K562 (cell line): ENCODE data around the gene MEGF9. TPM values are rescaled to one million over a fixed set of nuclear protein-coding genes. Genes with fewer than 3 reads are reported as not detected.

Source experiments
- ATAC-seq: fragments of 200-7000 bp; cut with Tn5 transposase; 3 replicates; pipeline ENCODE4 v1.9.1; 2020; ENCODE audit warnings: moderate library complexity
- BruUV-seq: library from RNA; stranded (reverse); fragments of 400-500 nt; replicated peaks from 2 replicates; lab custom pipeline; 2021; lab: Mats Ljungman, UMichigan
- CTCF ChIA-PET: fragments of 300-600 bp; formaldehyde crosslinking; extraction: SDS; loops from one replicate; lab custom pipeline; 2021; ENCODE audit warnings: low intra/inter-chr PET ratio; lab: Yijun Ruan, JAX
- POLR2A ChIA-PET: fragments of 300-600, 350-650 bp; sonication (Branson Sonifier 250); formaldehyde crosslinking; extraction: SDS; loops from one replicate; lab custom pipeline; 2021; ENCODE audit warnings: antibody characterized with exemption, inconsistent platforms; lab: Yijun Ruan, JAX
- DNase-seq, 4 experiments: peaks; one replicate each; pipeline versions ENCODE4 v3.0.0 to v3.0.0-alpha.2; 2011 to 2018; ENCODE audit warnings: low spot score in 3 of 4, mixed read lengths in 3 of 4; ENCODE audit errors: extremely low read depth in 1 of 4
- FAIRE-seq: peaks from 2 replicates; lab custom pipeline; 2011; peaks lifted over from hg19 to GRCh38; lab: Jason Lieb, UNC
- H2AFZ ChIP-seq: 2 replicates; pipeline ENCODE4 v1.6.0; 2011; ENCODE audit warnings: low read depth, low read length, control low read depth, inconsistent platforms
- H3K27ac ChIP-seq: fragments of 200-600 bp; 3 replicates; pipeline ENCODE4 v1.8.0; 2011; ENCODE audit warnings: low read depth, mild to moderate bottlenecking, control low read depth, inconsistent platforms, low read length, moderate library complexity, mixed read lengths; ENCODE audit errors: extremely low read depth
- H3K27me3 ChIP-seq, 2 experiments: fragments of 300-600 bp in 1 of 2; 2 replicates in 1 of 2; 3 replicates in 1 of 2; pipeline versions ENCODE4 v1.6.0 to v1.8.0; 2011; ENCODE audit warnings: inconsistent platforms in 2 of 2, low read length in 2 of 2, mild to moderate bottlenecking in 1 of 2, mixed read lengths in 1 of 2, moderate library complexity in 1 of 2; ENCODE audit not compliant: control insufficient read depth in 2 of 2, insufficient read depth in 2 of 2
- H3K36me3 ChIP-seq: fragments of 300-600 bp; 3 replicates; pipeline ENCODE4 v1.8.0; 2011; ENCODE audit warnings: mild to moderate bottlenecking, low read length, inconsistent platforms; ENCODE audit not compliant: control insufficient read depth, insufficient read depth
- H3K4me1 ChIP-seq, 2 experiments: fragments of 200-600 bp in 1 of 2; replicated peaks in 1 of 2; 2 replicates in 1 of 2; 3 replicates in 1 of 2; pipeline versions ENCODE4 v1.5.1 to v1.8.0; 2011; ENCODE audit warnings: inconsistent platforms in 2 of 2, low read length in 2 of 2, mild to moderate bottlenecking in 1 of 2, mixed read lengths in 1 of 2, moderate library complexity in 1 of 2; ENCODE audit not compliant: control insufficient read depth in 2 of 2, insufficient read depth in 2 of 2
- H3K4me2 ChIP-seq: 2 replicates; pipeline ENCODE4 v1.6.1; 2011; ENCODE audit warnings: low read length, control low read depth, inconsistent platforms, mixed read lengths; ENCODE audit not compliant: insufficient read depth
- H3K4me3 ChIP-seq: fragments of 200-600 bp; sonication (generic), shearing (Covaris generic); 2 replicates; pipeline ENCODE4 v1.5.1; 2016; ENCODE audit warnings: control low read depth, inconsistent platforms
- H3K79me2 ChIP-seq: fragments of 200-600 bp; 3 replicates; pipeline ENCODE4 v1.8.0; 2011; ENCODE audit warnings: low read length, inconsistent platforms; ENCODE audit not compliant: control insufficient read depth, insufficient read depth
- H3K9ac ChIP-seq, 2 experiments: 2 replicates each; pipeline versions ENCODE4 v1.6.0 to v1.6.1; 2011; ENCODE audit warnings: low read depth in 2 of 2, low read length in 2 of 2, control low read depth in 1 of 2, inconsistent platforms in 1 of 2, mild to moderate bottlenecking in 1 of 2, mixed read lengths in 1 of 2; ENCODE audit not compliant: insufficient read depth in 1 of 2
- H3K9me1 ChIP-seq: one replicate; pipeline ENCODE4 v1.6.0; 2011; ENCODE audit warnings: inconsistent platforms, mild to moderate bottlenecking, low read length, moderate library complexity; ENCODE audit not compliant: control insufficient read depth, insufficient read depth
- H3K9me3 ChIP-seq: replicated peaks from 2 replicates; pipeline ENCODE4 v1.5.1; 2011; ENCODE audit warnings: low read depth, low read length, inconsistent platforms; ENCODE audit not compliant: control insufficient read depth, insufficient read depth
- H4K20me1 ChIP-seq: replicated peaks from 2 replicates; pipeline ENCODE4 v1.6.1; 2011; ENCODE audit warnings: low read length, inconsistent platforms, mixed read lengths; ENCODE audit not compliant: control insufficient read depth, insufficient read depth
- ARID3B ChIP-seq: fragments of 250-450 bp; sonication (Bioruptor Pico); IDR thresholded peaks from 2 replicates; pipeline ENCODE4 v1.4.0; 2020; ENCODE audit warnings: borderline replicate concordance
- MCM2 ChIP-seq: fragments of 450-650 bp; IDR thresholded peaks from 2 replicates; pipeline ENCODE4 v1.6.1; 2017; ENCODE audit warnings: low read depth, mild to moderate bottlenecking
- MEF2A ChIP-seq: IDR thresholded peaks from 2 replicates; pipeline ENCODE4 v1.6.1; 2011; ENCODE audit warnings: low read depth, mild to moderate bottlenecking, low read length, moderate library complexity; ENCODE audit not compliant: control insufficient read depth
- POLR3G ChIP-seq: IDR thresholded peaks from 2 replicates; pipeline ENCODE4 v1.6.1; 2011; ENCODE audit not compliant: insufficient read length, insufficient replicate concordance; ENCODE audit errors: extremely low read depth
- RNF219 ChIP-seq: fragments of 250-450 bp; sonication (Bioruptor Pico); IDR thresholded peaks from 2 replicates; pipeline ENCODE4 v1.5.0; 2022; ENCODE audit warnings: mild to moderate bottlenecking
- SFPQ ChIP-seq: fragments of 200-400 bp; formaldehyde crosslinking; IDR thresholded peaks from 2 replicates; pipeline ENCODE4 v1.6.1; 2017; ENCODE audit warnings: mild to moderate bottlenecking, low read depth, low read length, moderate library complexity
- SUPT5H ChIP-seq: fragments of 450-650 bp; IDR thresholded peaks from 2 replicates; pipeline ENCODE4 v1.6.1; 2016
- TARDBP ChIP-seq: fragments of 450-650 bp; IDR thresholded peaks from 2 replicates; pipeline ENCODE4 v1.6.1; 2016
- TSHZ1 ChIP-seq: fragments of 250-450 bp; sonication (Bioruptor Pico); IDR thresholded peaks from 2 replicates; pipeline ENCODE4 v1.4.0; 2020; ENCODE audit warnings: mild to moderate bottlenecking, moderate library complexity
- ZNF384 ChIP-seq: IDR thresholded peaks from 2 replicates; pipeline ENCODE4 v1.6.1; 2012; ENCODE audit warnings: low read depth, low read length, improper control_type of control experiment
- WGBS: fragments of 100-300 bp; shearing (Covaris generic); methylation state at CpG from one replicate; pipeline ENCODE4 v1.1.6; 2016; ENCODE audit warnings: low coverage, mixed read lengths; ENCODE audit not compliant: insufficient coverage; ENCODE audit errors: missing lambda C conversion rate; 5-methylcytosine and 5-hydroxymethylcytosine counted together
- in situ Hi-C: fragments of 300-500 bp; cut with MboI; formaldehyde crosslinking; loops from 4 replicates; pipeline ENCODE4 v1.15.0; 2018; ENCODE audit warnings: inconsistent platforms, mixed read lengths
- intact Hi-C: fragments of 100-400 bp; cut with micrococcal nuclease; formaldehyde crosslinking; loops from 2 replicates; pipeline ENCODE4 v1.14.2; 2022
- polyA plus RNA-seq, 8 experiments: library from polyadenylated mRNA; depleted of rRNA in 4 of 8; stranded (reverse) in 5 of 8; unstranded in 3 of 8; fragments of >200 nt; fragmentation: Nextera tagmentation in 2 of 8; fragmentation: Illumina TruSeq in 1 of 8; extraction: Ambion mirVana in 2 of 8; extraction: Trizol in 1 of 8; gene quantifications; 2 replicates each; pipeline versions ENCODE4 v1.2.1 to v1.2.3, GENCODE V29; 2011 to 2014; ENCODE audit warnings: inconsistent platforms in 1 of 8, missing spikeins in 1 of 8
- total RNA-seq, 7 experiments: library from RNA; depleted of rRNA in 6 of 7; stranded (reverse); fragments of >200 nt in 6 of 7; fragmentation: Illumina TruSeq in 2 of 7; extraction: Trizol in 2 of 7; gene quantifications; 2 replicates each; pipeline versions ENCODE4 v1.2.1 to v1.2.3, GENCODE V29; 2011 to 2021; ENCODE audit warnings: low replicate concordance in 1 of 7

The MEGF9 gene
- total and polyA plus RNA-seq, 9 of the 15 experiments (the other 6 are each of a cell fraction or from before 2014, with no cell fraction given), result 2.1 to 6.2 (median 3.8) TPM

DNA sequence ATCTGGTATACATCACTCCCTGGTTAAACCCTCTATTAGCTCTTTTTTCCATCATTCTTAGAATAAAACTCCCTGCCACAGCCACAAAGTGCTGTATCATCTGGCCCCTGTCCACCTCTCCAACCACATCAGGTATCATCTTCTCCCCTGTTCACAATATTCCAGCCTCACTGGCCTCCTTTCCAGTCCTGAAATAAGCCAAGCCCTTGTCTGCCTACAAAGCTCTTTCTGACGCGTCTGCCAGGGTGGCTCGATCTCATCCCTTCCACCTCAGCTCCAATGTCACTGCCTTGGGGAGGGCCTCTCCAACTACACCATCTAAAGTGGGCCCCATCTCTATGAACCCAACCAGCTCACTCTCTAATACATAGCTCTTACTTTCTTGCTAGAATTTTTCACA, 155.8 kb downstream of the MEGF9 start:
- DNase-seq (no peak), ATAC-seq (no peak), FAIRE-seq (no peak)
- Histone ChIP-seq H3K9me1 (no peaks in the 10 kb centered on the region), H3K4me3 (no peak overlapping the region), H3K27ac (no peak overlapping the region), H3K27me3 (no peaks in the 10 kb centered on the region), H3K79me2 (peaks cover 32% of the 10 kb centered on the region), H4K20me1 (peaks cover 3% of the 10 kb centered on the region; the same call in 1 of the 2 replicates), H2AFZ (no peak overlapping the region), H3K36me3 (peaks cover 56% of the 10 kb centered on the region), H3K9ac (no peak overlapping the region; a peak in 1 of 4 replicates), H3K4me1 (peaks cover 4 to 14% of the 10 kb centered on the region in 2 experiments; a peak in 3 of 5 replicates), H3K4me2 (no peak overlapping the region), H3K9me3 (no peaks in the 10 kb centered on the region)
- ChIA-PET CTCF (no interaction called here), POLR2A (interaction anchor here (0.7 to 1.6 kb wide), 4 partner anchors 9 to 29 kb away, joined by 3 read pairs; no protein-coding TSS in a partner anchor)
- in situ Hi-C loops (no loop called here), intact Hi-C loops (no loop called here)
- no TSS peak for BruUV-seq
- 97% methylated on average over 3 of the region's 3 CpGs for WGBS
- TF ChIP-seq POLR3G, result no peak
- no peak for TF ChIP-seq ARID3B
- no peak for TF ChIP-seq MCM2
- TF ChIP-seq RNF219, result no peak
- TF ChIP-seq SUPT5H, result no peak
- TF ChIP-seq ZNF384, result no peak
- no peak for TF ChIP-seq MEF2A
- no peak for TF ChIP-seq TSHZ1 (CRISPR knock-in tag)
- no peak for TF ChIP-seq SFPQ
- no peak for TF ChIP-seq TARDBP
